GM21786 (cell line): Measurements from ENCODE around the gene DCAF16.
"Not testable (repeated sequence)": the region's sequence is repeated elsewhere in the genome, so short reads cannot be mapped to it uniquely, and the experiment has no call there.

Source experiments
- ATAC-seq: cut with Tn5 transposase; IDR thresholded peaks from one replicate; pipeline ENCODE4 v1.9.1; 2021; ENCODE audit not compliant: unreplicated experiment

Gene DCAF16

DNA sequence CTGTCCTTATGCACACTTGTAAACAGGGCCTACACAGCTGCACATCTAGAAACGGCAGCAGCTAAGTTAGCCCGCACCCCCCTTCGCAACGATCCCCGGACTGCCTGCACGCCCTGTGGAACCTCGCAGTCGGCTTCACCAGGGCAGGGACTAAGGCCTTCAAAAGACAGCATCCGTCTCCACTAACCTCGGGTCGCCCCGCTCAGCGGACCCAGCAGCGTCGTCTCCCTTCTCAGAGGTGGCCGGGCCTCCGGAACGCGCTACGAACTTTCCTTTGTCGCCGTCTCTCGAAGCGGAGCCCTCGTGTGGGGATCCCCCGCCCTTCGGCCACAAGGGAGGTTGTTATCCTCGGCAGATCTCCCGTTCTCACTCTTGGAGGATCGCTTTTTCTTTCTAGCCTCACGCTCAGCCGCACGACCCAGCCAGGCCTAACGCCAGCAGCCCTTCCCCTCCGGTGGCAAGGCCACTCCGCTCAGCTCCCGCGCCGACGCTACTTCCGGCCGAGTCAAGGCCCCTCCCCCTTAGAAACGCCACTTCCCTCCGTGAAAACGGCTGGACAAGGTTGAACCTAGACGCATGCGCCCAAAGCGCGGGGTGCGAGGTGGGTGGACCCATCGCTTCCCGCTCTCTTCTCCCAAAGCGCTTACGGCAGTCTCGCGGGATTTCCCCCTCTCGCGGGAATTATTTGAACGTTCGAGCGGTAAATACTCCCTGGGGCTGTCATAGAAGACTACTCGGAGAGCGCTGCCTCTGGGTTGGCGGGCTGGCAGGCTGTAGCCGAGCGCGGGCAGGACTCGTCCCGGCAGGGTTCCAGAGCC lies at the start of gene DCAF16, which contains the start of gene NCAPG:
Gene DCAF16 (minus strand): TSS at position 498 of the 818 bp plus-strand sequence. CDS start 6,616 bp downstream, outside the sequence.
Gene NCAPG (plus strand): TSS at position 720 of the 818 bp plus-strand sequence. CDS start 99 bp downstream, outside the sequence.
- peak; percentile 82 for ATAC-seq

DNA sequence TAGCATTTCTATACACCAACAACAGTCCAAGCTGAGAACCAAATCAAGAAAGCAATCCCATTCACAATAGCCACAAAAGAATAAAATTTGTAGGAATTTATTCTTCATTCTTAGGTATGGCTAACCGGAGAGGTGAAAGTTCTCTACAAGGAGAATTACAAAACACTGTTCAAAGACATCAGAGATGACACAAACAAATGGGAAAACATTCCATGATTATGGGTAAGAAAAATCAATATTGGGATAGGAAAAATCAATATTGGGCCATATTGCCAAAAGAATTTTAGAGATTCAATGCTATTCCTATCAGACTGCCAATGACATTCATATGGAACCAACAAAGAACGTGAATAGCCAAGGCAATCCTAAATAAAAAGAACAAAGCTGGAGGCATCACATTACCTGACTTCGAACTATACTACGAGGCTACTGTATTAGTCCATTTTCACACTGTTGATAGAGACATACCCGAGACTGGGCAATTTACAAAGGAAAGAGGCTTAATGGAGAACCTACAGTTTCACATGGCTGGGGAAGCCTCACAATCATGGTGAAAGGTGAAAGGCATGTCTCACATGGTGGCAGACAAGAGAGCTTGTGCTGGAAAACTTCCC lies 49.3 kb upstream of the DCAF16 start:
- no peak for ATAC-seq

DNA sequence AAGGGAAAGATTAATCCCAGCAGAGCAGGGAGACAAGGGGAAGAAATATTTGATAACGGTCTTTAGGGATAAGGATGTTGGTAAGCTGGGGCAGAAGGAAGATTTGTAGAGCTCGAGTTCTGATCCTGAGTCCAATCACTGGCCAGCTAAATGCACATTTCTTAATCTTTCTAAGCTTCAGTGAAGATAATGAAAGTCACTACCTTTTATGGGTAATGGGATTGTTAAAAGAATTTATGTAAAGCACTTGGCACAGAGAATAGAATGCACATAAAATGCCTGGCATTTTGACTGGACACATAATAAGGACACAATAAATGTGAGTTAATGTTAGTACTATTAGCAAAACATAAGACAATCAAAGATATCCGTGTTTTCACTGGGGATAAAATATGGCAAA lies 43.5 kb upstream of the DCAF16 start:
- no peak for ATAC-seq

DNA sequence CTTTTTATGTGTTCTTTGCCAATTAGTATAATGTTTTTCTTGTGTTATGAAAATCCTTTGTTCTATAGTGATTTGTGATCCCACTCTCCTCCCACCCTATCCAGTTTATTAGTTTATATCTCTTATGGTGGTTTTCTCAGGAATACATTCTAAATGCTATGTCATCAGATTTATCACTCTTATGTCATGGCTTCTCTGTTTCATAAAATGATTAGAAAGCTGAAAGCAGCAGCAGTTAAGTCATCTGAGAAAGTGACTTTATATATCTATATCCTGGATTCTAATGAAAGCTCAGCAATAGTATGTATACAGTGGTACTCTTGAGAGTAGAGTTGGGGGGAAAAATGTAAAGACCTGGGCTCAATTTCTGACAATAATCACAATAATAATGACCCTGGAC lies 41.4 kb upstream of the DCAF16 start:
- ATAC-seq, result no peak

DNA sequence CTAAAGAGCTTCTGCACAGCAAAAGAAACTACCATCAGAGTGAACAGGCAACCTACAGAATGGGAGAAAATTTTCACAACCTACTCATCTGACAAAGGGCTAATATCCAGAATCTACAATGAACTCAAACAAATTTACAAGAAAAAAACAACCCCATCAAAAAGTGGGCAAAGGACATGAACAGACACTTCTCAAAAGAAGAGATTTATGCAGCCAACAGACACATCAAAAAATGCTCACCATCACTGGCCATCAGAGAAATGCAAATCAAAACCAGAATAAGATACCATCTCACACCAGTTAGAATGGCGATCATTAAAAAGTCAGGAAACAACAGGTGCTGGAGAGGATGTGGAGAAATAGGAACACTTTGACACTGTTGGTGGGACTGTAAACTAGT lies 39.7 kb upstream of the DCAF16 start:
- not testable (repeated sequence) for ATAC-seq

DNA sequence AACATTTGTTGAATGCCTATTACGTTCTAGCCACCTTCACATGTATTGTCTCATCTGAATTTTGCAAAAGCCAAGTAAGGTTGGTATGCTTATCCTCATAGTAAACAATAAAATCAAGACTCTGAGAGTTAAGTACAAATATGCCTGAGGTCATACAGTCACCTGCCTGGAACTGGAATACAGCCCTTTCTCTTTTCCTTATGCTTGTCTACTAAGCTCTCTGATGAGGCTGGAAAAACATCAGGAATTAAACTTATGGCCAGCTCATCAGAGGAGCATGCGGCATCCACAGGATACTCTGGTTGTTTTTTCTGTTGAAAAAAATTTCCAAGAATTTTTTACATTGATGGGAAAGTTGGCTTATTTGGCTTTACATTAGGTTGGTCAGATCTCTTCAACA lies 35.7 kb upstream of the DCAF16 start:
- no peak for ATAC-seq

DNA sequence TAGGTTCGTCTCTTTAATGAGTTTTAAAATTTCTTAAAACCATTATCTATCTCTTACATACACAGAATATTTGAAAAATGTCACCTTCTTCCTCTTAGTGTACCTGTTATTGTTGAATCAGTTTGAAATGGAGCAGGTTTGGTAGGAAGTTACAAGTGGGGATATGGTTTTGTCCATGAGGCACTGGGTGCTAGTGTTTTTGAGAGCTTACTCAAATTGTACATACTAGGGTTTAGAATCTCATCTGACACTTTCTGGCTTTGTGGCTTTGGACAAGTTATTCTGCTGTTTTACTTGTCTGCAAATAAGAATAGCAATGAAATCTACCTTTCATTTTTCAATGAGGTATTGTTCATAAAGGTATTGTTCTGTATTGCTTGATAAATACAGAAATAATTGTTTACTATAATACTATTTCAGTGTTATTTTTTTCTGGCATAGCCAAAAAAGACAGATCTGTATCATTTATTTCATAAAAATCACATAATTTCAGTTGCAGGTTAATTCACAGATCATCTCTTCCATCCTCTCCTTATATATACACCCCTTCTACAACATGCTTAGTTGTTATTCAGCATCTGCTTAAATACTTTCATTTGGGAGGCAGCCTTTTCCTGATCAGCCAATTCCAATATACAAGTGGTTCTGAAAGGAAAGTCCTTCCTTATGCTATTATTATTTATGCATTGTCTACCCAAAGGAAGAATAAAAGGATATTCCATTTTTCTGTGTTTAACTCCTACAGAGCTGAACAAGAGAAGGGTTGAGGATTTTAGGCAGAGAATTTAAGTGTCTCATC lies 13.5 kb upstream of the DCAF16 start:
- no peak for ATAC-seq

DNA sequence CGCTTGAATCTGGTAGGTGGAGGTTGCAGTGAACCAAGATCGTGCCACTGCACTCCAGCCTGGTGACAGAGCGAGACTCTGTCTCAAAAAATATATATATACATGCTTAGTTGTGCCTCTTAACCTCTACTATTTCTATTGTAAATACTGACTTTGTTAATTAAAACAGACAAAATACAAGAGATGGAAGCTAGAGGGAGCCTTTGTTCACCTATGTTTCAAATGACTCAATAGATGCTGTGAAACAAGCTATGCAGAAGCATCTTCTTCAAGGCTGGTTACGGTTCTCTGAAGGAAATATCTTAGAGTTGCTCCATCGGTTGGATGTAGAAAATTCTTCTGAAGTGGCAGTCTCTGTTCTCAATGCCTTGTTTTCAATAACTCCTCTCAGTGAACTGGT lies 6.5 kb upstream of the DCAF16 start:
- ATAC-seq, result peak; percentile 80

DNA sequence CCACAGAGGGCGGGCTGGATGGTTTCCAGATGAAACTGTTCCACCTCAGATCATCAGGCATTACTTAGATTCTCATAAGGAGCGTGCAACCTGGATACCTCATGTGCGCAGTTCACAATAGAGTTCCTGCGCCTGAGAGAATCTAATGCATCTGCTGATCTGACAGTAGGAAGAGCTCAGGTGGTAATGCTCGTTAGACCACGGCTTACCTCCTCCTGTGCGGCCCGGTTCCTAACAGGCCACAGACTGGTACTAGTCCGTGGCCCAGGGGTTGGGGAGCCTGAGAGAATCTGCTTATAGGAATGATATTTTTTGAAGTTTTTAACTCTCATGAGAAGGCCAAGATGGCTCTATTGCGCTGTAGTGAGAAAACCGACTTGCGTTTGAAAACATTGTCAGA lies 5.6 kb upstream of the DCAF16 start:
- no peak for ATAC-seq

DNA sequence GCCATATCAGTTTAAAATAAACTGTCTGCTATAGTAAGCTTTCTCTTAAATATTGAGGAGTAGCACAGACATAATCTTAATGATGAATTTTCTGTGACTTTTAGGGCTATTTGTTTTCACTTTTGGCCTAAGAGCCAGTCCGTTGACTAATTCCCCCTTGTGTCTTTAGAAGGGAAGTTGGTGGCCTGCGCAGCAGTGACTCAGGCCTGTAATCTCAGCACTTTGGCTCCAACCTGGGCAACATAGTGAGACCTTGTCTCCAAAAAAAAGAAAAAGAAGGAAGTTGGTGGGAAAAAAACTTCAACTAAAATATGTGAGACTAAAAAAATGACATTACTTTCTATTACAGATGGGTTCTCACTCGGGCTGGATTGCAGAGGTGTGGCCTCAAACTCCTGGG lies 3.6 kb upstream of the DCAF16 start:
- no peak for ATAC-seq

DNA sequence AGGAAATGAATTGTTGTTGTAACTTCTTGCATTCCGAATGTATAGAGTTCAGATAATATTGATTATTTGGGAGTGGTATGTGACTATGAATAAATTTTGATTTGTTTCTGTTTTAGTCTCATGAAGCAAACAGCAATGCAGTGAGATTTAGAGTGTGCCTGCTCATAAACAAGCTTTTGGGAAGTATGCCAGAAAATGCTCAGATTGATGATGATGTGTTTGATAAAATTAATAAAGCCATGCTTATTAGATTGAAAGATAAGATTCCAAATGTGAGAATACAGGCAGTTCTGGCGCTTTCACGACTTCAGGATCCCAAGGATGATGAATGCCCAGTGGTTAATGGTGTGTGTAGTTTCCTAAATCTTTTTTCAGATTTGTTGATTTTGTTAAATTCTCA lies 2.2 kb upstream of the DCAF16 start:
- no peak for ATAC-seq

DNA sequence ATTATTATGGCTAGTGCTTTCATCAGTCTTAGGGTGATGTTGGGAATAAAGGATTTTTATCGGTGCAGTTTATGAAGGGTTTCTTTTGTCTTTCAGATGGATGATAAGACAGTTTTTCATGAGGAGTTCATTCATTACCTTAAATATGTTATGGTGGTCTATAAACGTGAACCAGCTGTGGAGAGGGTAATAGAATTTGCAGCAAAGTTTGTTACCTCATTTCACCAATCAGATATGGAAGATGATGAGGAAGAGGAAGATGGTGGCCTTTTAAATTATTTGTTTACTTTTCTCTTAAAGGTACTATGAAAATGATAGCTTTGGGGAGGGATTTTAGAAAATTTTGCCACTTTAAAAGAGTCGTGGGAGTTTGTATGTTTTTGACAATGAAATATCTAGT lies 1.6 kb upstream of the DCAF16 start:
- ATAC-seq, result no peak

DNA sequence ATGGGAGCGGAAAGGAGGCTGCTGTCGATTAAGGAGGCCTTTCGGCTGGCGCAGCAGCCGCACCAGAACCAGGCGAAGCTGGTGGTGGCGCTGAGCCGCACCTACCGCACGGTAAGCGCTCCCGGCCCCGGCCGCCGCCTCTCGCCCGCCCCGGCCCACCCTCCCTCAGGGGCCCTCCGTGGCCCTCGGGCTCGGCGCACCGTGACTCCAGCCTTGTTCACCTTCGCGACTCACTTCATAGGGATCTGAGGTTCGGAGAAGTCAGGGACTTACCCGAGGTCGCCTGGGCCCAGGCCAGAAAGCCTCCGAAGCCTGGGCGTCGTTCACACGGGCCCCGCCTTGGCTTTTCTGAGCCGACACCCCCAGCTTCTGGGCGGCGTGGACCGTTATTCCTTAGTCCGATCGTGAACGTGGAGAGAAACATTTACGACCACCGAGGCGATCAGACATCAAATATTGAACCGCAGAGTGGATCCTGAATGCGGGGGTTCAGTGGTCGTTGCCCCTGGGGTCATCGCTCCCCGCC lies 584 bp upstream of the DCAF16 start:
- peak; percentile 23 for ATAC-seq

DNA sequence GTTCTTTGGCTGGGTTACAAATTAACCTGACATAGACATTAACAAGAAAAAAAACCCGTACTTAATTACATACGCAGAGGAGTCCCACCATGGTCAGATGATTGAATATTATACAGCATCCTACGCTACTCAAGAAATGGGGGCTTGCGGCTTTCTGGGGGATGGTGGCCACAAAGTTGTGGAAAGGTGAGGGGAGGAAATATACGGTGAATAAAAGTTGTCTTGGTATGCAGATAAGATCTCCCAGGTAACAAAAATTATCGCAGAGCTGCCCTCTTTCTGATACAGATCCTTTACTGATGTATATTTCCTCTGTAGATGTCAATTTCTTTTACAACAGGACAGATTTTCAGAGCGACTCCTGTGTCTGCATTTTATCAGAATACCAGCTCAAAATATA lies 890 bp downstream of the DCAF16 start:
- ATAC-seq, result no peak

DNA sequence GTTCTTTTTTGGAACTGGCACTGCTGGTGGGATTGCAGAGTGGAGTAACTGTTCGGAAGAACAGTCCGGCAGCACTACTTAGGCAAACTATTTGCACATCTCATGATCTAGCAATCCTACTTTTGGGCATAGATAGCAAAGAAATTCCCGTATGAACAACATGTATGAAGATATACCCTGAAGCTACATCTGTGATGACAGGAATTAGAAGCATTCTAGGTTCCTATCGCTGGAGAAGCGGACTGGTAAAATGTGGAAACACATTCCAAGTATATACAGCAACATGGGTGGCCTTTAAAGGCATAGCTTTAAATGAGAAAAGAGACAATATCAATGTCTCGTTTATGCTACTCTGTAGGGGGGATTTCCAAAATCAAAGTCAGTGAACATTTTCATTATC lies 3.1 kb downstream of the DCAF16 start:
- ATAC-seq, result no peak

DNA sequence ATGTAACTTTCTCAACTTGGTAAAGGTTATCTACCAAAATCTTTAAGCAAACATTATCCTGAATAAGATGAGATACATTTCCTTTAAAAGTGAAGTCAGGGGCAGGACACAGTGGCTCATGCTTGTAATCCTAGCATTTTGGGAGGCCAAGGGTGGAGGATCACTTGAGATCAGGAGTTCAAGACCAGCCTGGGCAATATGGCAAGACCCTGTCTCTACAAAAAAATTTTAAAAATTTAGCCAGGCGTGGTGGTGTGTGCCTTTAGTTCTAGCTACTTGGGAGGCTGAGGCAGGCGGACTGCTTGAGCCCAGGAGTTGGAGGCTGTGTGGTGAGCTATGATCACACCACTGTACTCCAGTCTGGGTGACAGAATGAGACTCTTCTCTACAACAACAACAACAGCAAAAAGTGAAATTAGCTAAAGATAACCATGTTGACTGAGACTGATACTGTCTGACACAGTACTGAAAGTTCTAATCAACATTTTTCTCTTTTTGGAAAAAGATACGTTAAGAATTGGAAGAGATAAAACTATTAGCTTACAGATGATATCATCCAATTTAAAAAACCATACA lies 4.9 kb downstream of the DCAF16 start:
- no peak for ATAC-seq

DNA sequence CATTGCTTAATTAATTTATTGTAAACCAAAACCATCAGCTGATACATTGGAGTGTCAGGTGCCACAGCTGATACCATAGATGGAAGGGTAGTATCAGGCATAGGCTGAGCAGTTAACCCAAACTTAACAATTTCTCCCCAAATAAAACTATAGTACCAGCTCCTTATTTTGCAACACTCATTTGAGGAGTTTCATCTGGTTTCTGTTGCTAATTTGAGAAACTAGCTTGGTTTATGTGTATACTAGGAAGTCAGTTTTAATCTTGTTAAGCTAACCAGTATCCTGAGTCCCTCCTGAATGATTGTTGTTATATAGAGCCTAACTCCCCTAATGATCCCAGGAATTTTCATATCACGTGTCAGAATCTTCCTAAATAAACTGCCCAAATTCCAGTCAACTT lies 12.7 kb downstream of the DCAF16 start:
- ATAC-seq, result no peak

DNA sequence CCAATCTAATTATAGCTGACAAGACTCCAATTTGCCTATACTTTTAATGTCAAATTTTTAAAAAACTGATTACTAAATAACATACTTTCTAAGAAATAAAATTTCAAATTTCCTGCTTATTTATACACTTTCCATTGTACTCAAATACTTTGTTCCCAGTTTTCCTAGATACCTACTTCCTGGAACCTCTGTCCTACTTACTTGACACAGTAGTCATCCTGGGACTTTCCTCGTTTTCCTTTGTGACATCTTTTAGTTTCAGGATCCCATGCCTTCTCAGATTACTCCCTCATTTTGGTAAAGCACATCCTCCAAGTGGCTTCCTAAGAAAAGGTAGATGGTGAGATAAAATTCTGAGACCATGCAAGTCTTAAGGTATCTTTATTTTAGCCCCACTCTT lies 15.8 kb downstream of the DCAF16 start:
- ATAC-seq, result no peak

DNA sequence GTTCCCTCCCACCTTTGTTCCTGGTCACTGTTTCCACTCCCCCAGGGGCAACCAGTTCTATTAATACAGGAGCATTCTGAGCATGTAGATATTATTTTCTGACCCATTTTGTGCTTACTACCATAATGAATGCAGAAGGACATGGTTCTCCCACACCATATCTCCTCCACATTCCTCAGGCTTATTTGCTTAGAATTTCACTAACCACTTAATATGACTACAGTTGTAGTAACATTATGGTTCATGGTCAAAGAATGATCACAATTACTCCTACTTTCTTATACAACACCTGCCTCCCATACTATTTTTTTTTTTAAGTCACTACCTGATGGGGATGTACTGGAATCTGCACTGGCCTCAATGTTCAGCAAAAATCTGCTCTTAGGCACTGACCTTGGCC lies 21.6 kb downstream of the DCAF16 start:
- ATAC-seq, result no peak

DNA sequence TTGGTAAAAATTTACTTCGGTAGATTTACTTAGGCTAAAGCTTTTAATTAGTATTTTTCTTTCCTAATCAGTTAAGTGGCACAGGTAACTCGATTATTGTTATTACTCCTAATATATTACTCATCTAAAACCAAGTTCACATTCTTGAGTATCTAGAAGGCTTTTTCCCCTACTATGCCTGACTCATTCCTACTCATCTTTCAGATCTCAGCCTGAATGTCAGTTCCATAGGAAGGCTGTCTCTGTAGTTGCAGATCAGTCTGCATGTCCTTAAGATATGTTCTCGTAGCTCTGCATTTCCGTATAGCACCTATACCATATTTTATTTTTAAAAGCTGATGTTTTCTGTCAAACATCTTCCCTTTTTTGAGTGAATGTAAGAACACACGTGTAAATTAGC lies 23.2 kb downstream of the DCAF16 start:
- ATAC-seq, result no peak

DNA sequence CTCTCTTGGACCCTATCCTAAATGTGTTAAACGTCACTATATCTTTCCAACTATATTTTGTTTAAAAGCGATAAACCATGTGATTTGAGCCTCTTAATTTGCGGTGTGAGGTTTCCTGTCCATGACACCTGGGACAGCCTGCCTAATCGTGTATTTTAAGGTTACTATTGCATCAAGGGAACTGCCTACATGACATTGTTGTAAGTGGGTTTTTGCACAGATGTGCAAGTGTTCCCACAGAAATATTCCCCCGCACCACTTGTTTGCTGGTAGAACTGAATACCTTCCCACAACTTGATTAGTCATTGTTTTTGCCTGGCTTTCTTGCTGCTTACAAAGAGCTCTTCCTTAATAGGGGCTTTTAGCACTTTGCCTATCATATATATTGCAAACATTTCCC lies 24.0 kb downstream of the DCAF16 start:
- ATAC-seq, result no peak
